OCI-LY7 (cell line): ENCODE measurements around the gene TBL1XR1. TPM values are rescaled to one million over a fixed set of nuclear protein-coding genes. Genes with fewer than 3 reads are reported as not detected.
"Not testable (repeated sequence)": the region's sequence is repeated elsewhere in the genome, so short reads cannot be mapped to it uniquely, and the experiment has no call there.

ENCODE experiments used
- BruUV-seq: library from RNA; stranded (reverse); fragments of 400-500 nt; replicated peaks from 2 replicates; lab custom pipeline; 2021; lab: Mats Ljungman, UMichigan
- CTCF ChIA-PET: fragments of 300-600 bp; sonication (Branson Sonifier 250); formaldehyde crosslinking; loops from one replicate; lab custom pipeline; 2022; ENCODE audit warnings: antibody characterized with exemption; ENCODE audit not compliant: unreplicated experiment; lab: Charles Lee
- POLR2A ChIA-PET: fragments of 300-600 bp; sonication (Branson Sonifier 250); formaldehyde crosslinking; loops from one replicate; lab custom pipeline; 2022; ENCODE audit warnings: antibody characterized with exemption; lab: Charles Lee
- DNase-seq: peaks from one replicate; pipeline ENCODE4 v3.0.0-alpha.2; 2015; ENCODE audit warnings: low spot score
- H2AFZ ChIP-seq: fragments of 200-600 bp; sonication (generic), shearing (Covaris generic); 2 replicates; pipeline ENCODE4 v1.6.1; 2014; ENCODE audit warnings: mild to moderate bottlenecking, antibody characterized with exemption, low read length, moderate library complexity
- H3K27ac ChIP-seq: fragments of 200-600 bp; sonication (generic); 2 replicates; pipeline ENCODE4 v1.5.1; 2014; ENCODE audit warnings: mixed run types, low read depth, mild to moderate bottlenecking, moderate library complexity, low read length, inconsistent platforms; ENCODE audit not compliant: poor library complexity, severe bottlenecking
- H3K36me3 ChIP-seq: fragments of 200-600 bp; sonication (generic); 2 replicates; pipeline ENCODE4 v1.6.1; 2014; ENCODE audit warnings: mild to moderate bottlenecking, antibody characterized with exemption, low read length, moderate library complexity, mixed read lengths; ENCODE audit not compliant: insufficient read depth
- H3K4me1 ChIP-seq: fragments of 200-600 bp; sonication (generic); 2 replicates; pipeline ENCODE4 v1.5.1; 2014; ENCODE audit warnings: mild to moderate bottlenecking, low read length; ENCODE audit not compliant: insufficient read depth, poor library complexity, severe bottlenecking
- H3K4me2 ChIP-seq: fragments of 200-600 bp; sonication (generic); 2 replicates; pipeline ENCODE4 v1.6.1; 2014; ENCODE audit warnings: mild to moderate bottlenecking, low read length
- H3K4me3 ChIP-seq: fragments of 200-600 bp; sonication (generic); 2 replicates; pipeline ENCODE4 v1.5.1; 2014; ENCODE audit warnings: mild to moderate bottlenecking, low read depth, low read length; ENCODE audit not compliant: poor library complexity, severe bottlenecking
- H3K79me2 ChIP-seq: fragments of 200-600 bp; sonication (generic); 2 replicates; pipeline ENCODE4 v1.6.1; 2016; ENCODE audit warnings: low read depth, mild to moderate bottlenecking, low read length, moderate library complexity, mixed read lengths; ENCODE audit not compliant: insufficient read depth
- H3K9me2 ChIP-seq: fragments of 200-600 bp; sonication (generic); 2 replicates; pipeline ENCODE4 v1.6.1; 2016; ENCODE audit warnings: mild to moderate bottlenecking, low read length, mixed read lengths; ENCODE audit not compliant: insufficient read depth
- H3K9me3 ChIP-seq: fragments of 200-600 bp; sonication (generic); 2 replicates; pipeline ENCODE4 v1.6.1; 2014; ENCODE audit warnings: mild to moderate bottlenecking, mixed run types, low read length, mixed read lengths
- H4K20me1 ChIP-seq: fragments of 200-600 bp; sonication (generic); 2 replicates; pipeline ENCODE4 v1.6.1; 2014; ENCODE audit warnings: mild to moderate bottlenecking, antibody characterized with exemption, low read length, moderate library complexity, mixed read lengths; ENCODE audit not compliant: insufficient read depth
- EZH2phosphoT487 ChIP-seq: fragments of 200-600 bp; sonication (generic); IDR thresholded peaks from 2 replicates; pipeline ENCODE4 v1.6.1; 2018; ENCODE audit warnings: low read depth, borderline replicate concordance, mild to moderate bottlenecking, mixed run types, antibody characterized with exemption, low read length, moderate library complexity, mixed read lengths
- intact Hi-C: fragments of 100-400 bp; cut with micrococcal nuclease; formaldehyde crosslinking; loops from one replicate; pipeline ENCODE4 v1.10.0; 2022; ENCODE audit not compliant: unreplicated experiment
- total RNA-seq, 2 experiments: library from RNA; depleted of rRNA in 1 of 2; stranded (reverse); fragments of >200 nt in 1 of 2; shearing (Covaris generic) in 1 of 2; gene quantifications; 2 replicates each; pipeline ENCODE4 v1.2.3, GENCODE V29; 2014 to 2022
- TF ChIP-seq, protein P1 (sequence below): fragments of 200-600 bp; sonication (generic); conservative IDR thresholded peaks from 2 replicates; pipeline ENCODE4 v1.5.1; 2014; ENCODE audit warnings: mild to moderate bottlenecking, antibody characterized with exemption, low read length, moderate library complexity, mixed read lengths

Gene TBL1XR1
- total RNA-seq, 2 experiments from 2014 or later: 103 to 158 TPM

DNA sequence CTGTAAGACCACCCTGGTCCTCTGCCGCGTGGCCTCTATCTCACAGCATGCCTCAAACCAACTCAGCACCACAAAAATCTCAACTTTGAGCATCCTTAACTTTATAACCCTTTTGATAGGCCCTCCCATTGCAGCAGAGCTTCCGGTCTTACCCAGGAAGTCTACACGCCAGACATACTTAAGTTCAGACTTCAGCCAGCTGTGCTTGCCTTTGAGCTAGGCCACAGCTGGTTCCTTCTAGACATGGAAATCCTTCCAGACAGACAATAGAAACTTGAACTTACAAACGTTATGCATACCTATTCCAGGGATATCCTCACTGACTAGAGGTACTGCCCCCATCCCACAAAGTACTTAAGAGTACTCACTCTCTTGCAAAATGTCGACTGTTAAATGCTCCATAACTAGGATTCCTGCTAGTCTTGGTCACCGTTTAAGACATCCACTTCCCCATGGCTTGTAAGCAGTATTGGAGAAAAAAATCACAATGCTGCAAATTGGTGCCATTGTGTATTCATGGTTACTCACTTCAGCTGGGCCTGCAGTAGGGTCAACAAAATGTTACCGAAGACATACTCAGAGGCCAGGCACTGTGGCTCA is 183.5 kb downstream of the TBL1XR1 start:
- no peaks in the 10 kb centered on the region for H4K20me1 ChIP-seq
- no peak overlapping the region for H3K4me3 ChIP-seq
- H3K9me2 ChIP-seq: no peaks in the 10 kb centered on the region
- H3K27ac ChIP-seq: no peak overlapping the region
- intact Hi-C loops: no loop called here
- H3K9me3 ChIP-seq: no peaks in the 10 kb centered on the region
- peak overlapping the region; percentile 3; the same call in 1 of the 2 replicates for H3K4me2 ChIP-seq
- no peaks in the 10 kb centered on the region for H3K79me2 ChIP-seq
- BruUV-seq: no TSS peak
- no peak overlapping the region for H2AFZ ChIP-seq
- TF ChIP-seq, protein P1, sequence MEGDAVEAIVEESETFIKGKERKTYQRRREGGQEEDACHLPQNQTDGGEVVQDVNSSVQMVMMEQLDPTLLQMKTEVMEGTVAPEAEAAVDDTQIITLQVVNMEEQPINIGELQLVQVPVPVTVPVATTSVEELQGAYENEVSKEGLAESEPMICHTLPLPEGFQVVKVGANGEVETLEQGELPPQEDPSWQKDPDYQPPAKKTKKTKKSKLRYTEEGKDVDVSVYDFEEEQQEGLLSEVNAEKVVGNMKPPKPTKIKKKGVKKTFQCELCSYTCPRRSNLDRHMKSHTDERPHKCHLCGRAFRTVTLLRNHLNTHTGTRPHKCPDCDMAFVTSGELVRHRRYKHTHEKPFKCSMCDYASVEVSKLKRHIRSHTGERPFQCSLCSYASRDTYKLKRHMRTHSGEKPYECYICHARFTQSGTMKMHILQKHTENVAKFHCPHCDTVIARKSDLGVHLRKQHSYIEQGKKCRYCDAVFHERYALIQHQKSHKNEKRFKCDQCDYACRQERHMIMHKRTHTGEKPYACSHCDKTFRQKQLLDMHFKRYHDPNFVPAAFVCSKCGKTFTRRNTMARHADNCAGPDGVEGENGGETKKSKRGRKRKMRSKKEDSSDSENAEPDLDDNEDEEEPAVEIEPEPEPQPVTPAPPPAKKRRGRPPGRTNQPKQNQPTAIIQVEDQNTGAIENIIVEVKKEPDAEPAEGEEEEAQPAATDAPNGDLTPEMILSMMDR: no peak
- no peak for TF ChIP-seq EZH2phosphoT487
- POLR2A ChIA-PET: interaction anchor here (0.5 to 2.0 kb wide), 8 partner anchors 9 to 814 kb away, joined by 3 to 9 read pairs (median 3); no protein-coding TSS in a partner anchor
- CTCF ChIA-PET: interaction anchor here (0.5 kb wide), 1 partner anchor 196 kb away, joined by 4 read pairs; no protein-coding TSS in a partner anchor
- peaks cover 13% of the 10 kb centered on the region for H3K4me1 ChIP-seq
- H3K36me3 ChIP-seq: peaks cover 6% of the 10 kb centered on the region
- DNase-seq: peak; percentile 63

DNA sequence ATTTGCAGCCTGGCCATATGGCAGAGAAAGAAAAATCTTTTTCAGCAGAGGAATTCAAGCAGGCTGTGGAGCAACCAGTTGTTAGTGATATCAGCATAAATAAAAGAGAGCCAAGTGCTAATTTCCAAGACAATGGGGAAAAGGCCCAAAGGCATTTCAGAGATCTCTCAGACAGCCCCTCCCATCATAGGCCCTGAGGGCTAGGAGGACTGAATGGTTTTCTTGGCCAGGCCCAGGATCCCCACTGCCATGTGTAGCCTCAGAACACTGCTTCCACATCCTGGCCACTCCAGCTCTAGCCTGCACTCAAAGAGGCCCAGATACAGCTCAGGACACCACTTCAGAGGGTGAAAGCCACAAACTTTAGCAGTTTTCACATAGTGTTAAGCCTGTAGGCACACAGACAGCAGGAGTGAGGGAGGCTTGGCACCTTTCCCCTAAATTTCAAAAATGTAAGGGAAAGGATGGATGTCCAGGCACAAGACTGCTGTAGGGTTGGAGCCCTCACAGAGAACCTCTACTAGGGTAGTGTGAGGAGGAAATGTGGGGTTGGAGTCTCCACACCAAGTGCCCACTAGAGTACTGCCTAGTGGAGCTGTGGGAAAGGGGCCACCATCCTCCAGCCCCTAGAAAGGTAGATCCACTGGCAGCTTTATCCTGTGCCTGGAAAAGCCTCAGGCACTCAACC is 191.4 kb downstream of the TBL1XR1 start:
- peak; percentile 15 for DNase-seq
- POLR2A ChIA-PET: interaction anchor here (0.6 kb wide), 1 partner anchor 51 kb away, joined by 3 read pairs; no protein-coding TSS in a partner anchor
- BruUV-seq: no TSS peak
- intact Hi-C loops: no loop called here
- no peak overlapping the region for H3K27ac ChIP-seq
- peaks cover 34% of the 10 kb centered on the region for H3K9me3 ChIP-seq
- no peaks in the 10 kb centered on the region for H3K79me2 ChIP-seq
- no peak for TF ChIP-seq EZH2phosphoT487
- TF ChIP-seq, protein P1: no peak
- H4K20me1 ChIP-seq: no peaks in the 10 kb centered on the region
- H3K4me2 ChIP-seq: no peak overlapping the region
- H3K4me3 ChIP-seq: no peak overlapping the region
- H3K9me2 ChIP-seq: no peaks in the 10 kb centered on the region
- H2AFZ ChIP-seq: no peak overlapping the region
- H3K4me1 ChIP-seq: no peaks in the 10 kb centered on the region
- CTCF ChIA-PET: no interaction called here
- H3K36me3 ChIP-seq: peaks cover 5% of the 10 kb centered on the region; the same call in 1 of the 2 replicates

DNA sequence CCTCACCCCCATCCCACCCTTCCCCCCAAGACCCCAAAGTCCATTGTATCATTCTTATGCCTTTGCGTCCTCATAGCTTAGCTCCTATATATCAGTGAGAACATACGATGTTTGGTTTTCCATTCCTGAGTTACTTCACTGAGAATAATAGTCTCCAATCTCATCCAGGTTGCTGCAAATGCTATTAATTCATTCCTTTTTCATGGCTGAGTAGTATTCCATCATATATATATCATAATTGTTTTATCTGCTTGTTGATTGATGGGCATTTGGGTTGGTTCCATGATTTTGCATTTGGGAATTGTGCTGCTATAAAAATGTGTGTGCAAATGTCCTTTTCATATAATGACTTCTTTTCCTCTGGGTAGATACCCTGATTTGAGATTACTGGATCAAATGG is 197.1 kb downstream of the TBL1XR1 start:
- H3K27ac ChIP-seq, CTCF ChIA-PET, H3K36me3 ChIP-seq, H3K4me1 ChIP-seq, DNase-seq, BruUV-seq, H3K4me3 ChIP-seq, H4K20me1 ChIP-seq, H3K9me2 ChIP-seq, intact Hi-C loops, H3K79me2 ChIP-seq, H3K4me2 ChIP-seq, H2AFZ ChIP-seq: not testable (repeated sequence)
- peaks cover 11% of the 10 kb centered on the region for H3K9me3 ChIP-seq
- POLR2A ChIA-PET: interaction anchor here (0.6 kb wide), 1 partner anchor 499 kb away, joined by 3 read pairs; no protein-coding TSS in a partner anchor
